Ascending aorta (tissue), 2 donors: ENCODE measurements around the gene ARHGAP10. TPM values are rescaled to one million over a fixed set of nuclear protein-coding genes. Genes with fewer than 3 reads are reported as not detected.

Experiments
- DNase-seq, 2 donors: peaks; one replicate each; pipeline ENCODE4 v3.0.0-alpha.2; 2019; ENCODE audit warnings: low spot score in 2 of 2
- H3K27ac ChIP-seq, 2 donors: fragments of 200-600 bp; sonication (generic); one replicate each; pipeline ENCODE4 v1.5.1; 2016 to 2017; ENCODE audit warnings: mild to moderate bottlenecking in 1 of 2
- H3K27me3 ChIP-seq: fragments of 200-600 bp; sonication (generic); one replicate; pipeline ENCODE4 v1.5.1; 2017
- H3K36me3 ChIP-seq, 2 donors: fragments of 200-600 bp; sonication (generic); one replicate each; pipeline ENCODE4 v1.5.1; 2016
- H3K4me1 ChIP-seq, 2 donors: fragments of 200-600 bp; sonication (generic); one replicate each; pipeline ENCODE4 v1.5.1; 2016 to 2017; ENCODE audit warnings: mild to moderate bottlenecking in 1 of 2
- H3K4me3 ChIP-seq, 2 donors: fragments of 200-600 bp; sonication (generic); one replicate each; pipeline ENCODE4 v1.5.1; 2016 to 2017; ENCODE audit warnings: mild to moderate bottlenecking in 1 of 2
- H3K9me3 ChIP-seq, 2 donors: fragments of 200-600 bp; sonication (generic); one replicate each; pipeline ENCODE4 v1.5.1; 2016
- intact Hi-C: fragments of 100-400 bp; cut with DNase I; formaldehyde crosslinking; loops from one replicate; pipeline ENCODE4 v1.15.1; 2023
- total RNA-seq: library from RNA; depleted of rRNA; stranded (reverse); fragments of >200 nt; gene quantifications from one replicate; pipeline ENCODE4 v1.1.0, GENCODE V29; 2016
- TF ChIP-seq, protein P1 (sequence below), 3 experiments: fragments of 200-600 bp in 2 of 3; fragments of 450-650 bp in 1 of 3; sonication (generic) in 2 of 3; IDR thresholded peaks; one replicate each; pipeline ENCODE4 v1.5.1; 2016 to 2019; ENCODE audit warnings: antibody characterized with exemption in 3 of 3, mild to moderate bottlenecking in 1 of 3, moderate library complexity in 1 of 3

Gene ARHGAP10
- total RNA-seq, 1 donor from 2014 or later, result 77.3 TPM

DNA sequence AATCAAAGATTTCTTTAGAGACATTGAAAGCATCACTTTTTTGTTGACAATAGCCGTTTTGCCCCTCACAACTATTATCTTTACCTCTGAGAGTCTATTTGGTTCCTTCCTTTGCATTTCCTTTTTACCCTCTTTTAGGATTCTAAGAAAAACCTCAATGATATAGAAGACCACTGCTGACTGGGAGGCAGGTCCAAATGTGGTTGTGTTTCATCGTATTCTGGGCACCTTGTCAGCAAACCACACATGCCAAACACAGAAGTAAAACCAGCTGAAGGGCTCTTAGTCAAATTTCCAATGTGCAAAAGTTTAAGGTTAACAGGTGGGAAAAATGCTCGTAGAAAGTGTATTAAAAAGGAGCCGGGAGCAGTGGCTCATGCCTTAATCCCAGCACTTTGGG, 42.8 kb upstream of the ARHGAP10 start:
- TF ChIP-seq, protein P1, sequence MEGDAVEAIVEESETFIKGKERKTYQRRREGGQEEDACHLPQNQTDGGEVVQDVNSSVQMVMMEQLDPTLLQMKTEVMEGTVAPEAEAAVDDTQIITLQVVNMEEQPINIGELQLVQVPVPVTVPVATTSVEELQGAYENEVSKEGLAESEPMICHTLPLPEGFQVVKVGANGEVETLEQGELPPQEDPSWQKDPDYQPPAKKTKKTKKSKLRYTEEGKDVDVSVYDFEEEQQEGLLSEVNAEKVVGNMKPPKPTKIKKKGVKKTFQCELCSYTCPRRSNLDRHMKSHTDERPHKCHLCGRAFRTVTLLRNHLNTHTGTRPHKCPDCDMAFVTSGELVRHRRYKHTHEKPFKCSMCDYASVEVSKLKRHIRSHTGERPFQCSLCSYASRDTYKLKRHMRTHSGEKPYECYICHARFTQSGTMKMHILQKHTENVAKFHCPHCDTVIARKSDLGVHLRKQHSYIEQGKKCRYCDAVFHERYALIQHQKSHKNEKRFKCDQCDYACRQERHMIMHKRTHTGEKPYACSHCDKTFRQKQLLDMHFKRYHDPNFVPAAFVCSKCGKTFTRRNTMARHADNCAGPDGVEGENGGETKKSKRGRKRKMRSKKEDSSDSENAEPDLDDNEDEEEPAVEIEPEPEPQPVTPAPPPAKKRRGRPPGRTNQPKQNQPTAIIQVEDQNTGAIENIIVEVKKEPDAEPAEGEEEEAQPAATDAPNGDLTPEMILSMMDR (IDR thresholded peaks at IDR 0.05), result no peak
- no peaks in the 10 kb centered on the region for H3K9me3 ChIP-seq
- intact Hi-C loops, result loop anchor here (10.0 kb wide), 1 partner anchor 756 kb away; the partner anchor contains the start of gene NR3C2

DNA sequence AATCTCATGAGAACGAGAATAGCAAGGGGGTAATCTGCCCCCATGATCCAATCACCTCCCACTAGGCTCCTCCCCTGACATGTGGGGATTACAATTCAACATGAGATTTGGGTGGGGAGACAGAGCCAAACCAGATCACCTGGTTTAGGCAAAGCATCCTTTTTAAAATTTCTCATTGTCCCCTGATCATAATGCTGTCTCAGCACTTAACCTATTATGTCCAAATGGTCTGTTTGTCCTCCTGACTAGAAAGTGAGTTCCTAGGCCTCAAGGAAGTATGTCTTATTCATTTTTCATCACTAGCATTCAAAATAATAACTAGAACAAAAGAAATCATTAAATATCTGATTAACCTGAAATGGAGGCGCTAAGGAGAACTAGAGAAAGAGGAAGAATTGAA, 40.1 kb upstream of the ARHGAP10 start:
- Histone ChIP-seq H3K27ac (no peak overlapping the region), H3K9me3 (no peaks in the 10 kb centered on the region), H3K27me3 (no peaks in the 10 kb centered on the region), H3K4me3 (no peak overlapping the region), H3K4me1 (no peaks in the 10 kb centered on the region), H3K36me3 (no peaks in the 10 kb centered on the region)
- DNase-seq, result no peak
- intact Hi-C loops, result no loop called here
- TF ChIP-seq, protein P1 (IDR thresholded peaks at IDR 0.05), result no peak

More for the DNA sequence above, 42.8 kb upstream of the ARHGAP10 start:
- no peak overlapping the region for H3K4me3 ChIP-seq
- no peaks in the 10 kb centered on the region for H3K36me3 ChIP-seq
- no peak overlapping the region for H3K27ac ChIP-seq
- H3K27me3 ChIP-seq, result no peaks in the 10 kb centered on the region
- H3K4me1 ChIP-seq, result peaks cover 0 to 4% of the 10 kb centered on the region in 2 donors
- no peak for DNase-seq

DNA sequence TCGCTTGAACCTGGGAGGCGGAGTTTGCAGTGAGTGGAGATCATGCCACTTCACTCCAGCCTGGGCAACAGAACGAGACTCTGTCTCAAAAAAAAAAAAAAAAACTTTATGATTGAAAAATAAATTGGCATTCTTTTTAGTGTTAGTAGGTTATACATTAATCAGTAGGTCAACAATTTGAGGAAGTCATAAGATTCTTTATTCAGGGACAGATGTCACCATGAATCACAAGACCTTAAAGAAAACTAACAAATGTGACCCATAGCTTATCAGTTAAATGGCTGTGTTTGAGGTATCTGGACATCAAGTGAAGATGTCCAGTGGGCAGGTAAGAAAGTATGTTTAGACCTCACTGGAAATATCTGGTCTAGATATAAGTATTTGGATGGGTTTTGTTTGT, 38.7 kb upstream of the ARHGAP10 start:
- no peaks in the 10 kb centered on the region for H3K9me3 ChIP-seq

DNA sequence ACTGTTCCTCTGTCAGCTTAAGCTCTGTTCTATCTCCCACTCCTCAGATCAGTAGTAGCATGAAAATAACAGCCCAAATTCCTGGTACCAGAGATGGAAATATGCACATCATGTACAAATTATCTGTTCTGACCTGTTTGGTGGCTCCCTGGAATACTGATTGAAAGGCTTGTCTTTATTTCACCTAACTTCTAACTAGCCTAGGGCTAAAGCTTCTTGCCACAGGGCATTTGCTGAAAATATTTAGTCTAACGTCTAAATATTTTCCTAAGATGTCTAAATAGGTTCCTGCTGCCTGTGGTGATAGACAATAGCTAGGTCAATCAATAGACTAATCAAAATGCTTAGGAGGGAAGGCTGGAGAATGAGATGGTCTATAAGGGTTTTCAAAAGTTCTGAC, 35.0 kb upstream of the ARHGAP10 start:
- H3K36me3 ChIP-seq, result no peaks in the 10 kb centered on the region
- intact Hi-C loops, result no loop called here
- DNase-seq, result no peak
- no peaks in the 10 kb centered on the region for H3K27me3 ChIP-seq
- no peak overlapping the region for H3K4me3 ChIP-seq
- no peak overlapping the region for H3K27ac ChIP-seq
- H3K9me3 ChIP-seq, result peaks cover 0 to 6% of the 10 kb centered on the region in 2 donors
- H3K4me1 ChIP-seq, result no peaks in the 10 kb centered on the region
- TF ChIP-seq, protein P1 (IDR thresholded peaks at IDR 0.05), result no peak

More for the DNA sequence above, 38.7 kb upstream of the ARHGAP10 start:
- TF ChIP-seq, protein P1 (IDR thresholded peaks at IDR 0.05), result no peak
- H3K4me3 ChIP-seq, result no peak overlapping the region
- H3K27ac ChIP-seq, result no peak overlapping the region
- intact Hi-C loops, result no loop called here
- H3K4me1 ChIP-seq, result no peaks in the 10 kb centered on the region
- no peak for DNase-seq
- H3K36me3 ChIP-seq, result no peaks in the 10 kb centered on the region
- no peaks in the 10 kb centered on the region for H3K27me3 ChIP-seq

DNA sequence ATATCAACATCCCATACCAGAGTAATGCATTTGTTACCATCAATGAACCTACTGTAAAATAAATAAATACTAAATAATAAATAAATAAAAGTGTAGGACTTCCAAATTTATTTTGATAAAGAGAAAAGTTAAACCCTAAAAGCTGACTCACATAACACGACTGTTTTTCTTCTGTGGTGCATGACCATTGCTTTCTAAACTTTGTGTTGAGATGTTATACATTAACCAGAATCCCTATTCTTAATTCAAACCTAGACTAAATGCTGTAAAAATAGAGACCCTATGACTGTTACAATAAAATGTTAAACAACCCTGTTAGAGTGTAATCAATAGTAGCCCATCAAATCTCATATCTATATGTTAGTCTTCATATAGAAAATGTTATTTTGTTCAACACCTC, 27.0 kb upstream of the ARHGAP10 start:
- TF ChIP-seq, protein P1 (IDR thresholded peaks at IDR 0.05), result no peak
- no peaks in the 10 kb centered on the region for H3K36me3 ChIP-seq
- H3K27ac ChIP-seq, result no peak overlapping the region
- peaks cover 0 to 3% of the 10 kb centered on the region in 2 donors for H3K9me3 ChIP-seq
- no peaks in the 10 kb centered on the region for H3K27me3 ChIP-seq
- DNase-seq, result no peak
- intact Hi-C loops, result no loop called here
- no peak overlapping the region for H3K4me3 ChIP-seq
- no peaks in the 10 kb centered on the region for H3K4me1 ChIP-seq
